ENCODE measurements around the gene ITPR1.

DNA sequence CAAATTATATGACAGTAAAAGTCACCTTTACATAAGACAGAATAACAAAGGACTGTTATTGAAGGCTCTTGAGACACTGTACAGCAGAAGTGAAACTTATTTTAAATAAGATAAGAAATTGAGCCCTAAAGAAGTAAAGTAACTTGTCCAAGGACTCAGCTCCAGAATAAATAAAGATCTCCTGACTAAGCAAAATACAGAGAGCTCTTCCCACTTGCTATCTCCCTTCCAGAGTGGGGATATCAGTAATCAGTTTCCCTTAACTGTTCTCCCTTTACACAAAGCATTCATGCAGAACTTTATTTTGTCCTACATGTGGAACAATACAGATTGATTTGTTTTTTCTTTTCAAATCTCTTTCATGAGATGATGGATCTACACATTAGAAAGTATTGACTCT, 356.6 kb downstream of the ITPR1 start:
- TF ChIP-seq NRF1 (IDR thresholded peaks at IDR 0.05; ENCODE audit: low read depth, low read length) (no peak), SIN3A (IDR thresholded peaks at IDR 0.05; ENCODE audit: borderline replicate concordance, low read depth, low read length) (no peak), RAD21 (IDR thresholded peaks at IDR 0.05; ENCODE audit: low read length) (no peak), EZH2phosphoT487 (IDR thresholded peaks at IDR 0.05; ENCODE audit: borderline replicate concordance, low read depth) (no peak), EP300 (IDR thresholded peaks at IDR 0.05; ENCODE audit: borderline replicate concordance in 1 of 2, low read depth in 1 of 2, low read length in 1 of 2) (no peak), RFX5 (IDR thresholded peaks at IDR 0.05; ENCODE audit: low read length) (no peak), YY1 (IDR thresholded peaks at IDR 0.05; ENCODE audit: low read depth) (no peak), USF2 (IDR thresholded peaks at IDR 0.05; ENCODE audit: borderline replicate concordance, low read depth, low read length) (no peak)

Measured in SK-N-SH (cell line).